Measurements from ENCODE around the gene HDGFL2. TPM values are rescaled to one million over a fixed set of nuclear protein-coding genes. Genes with fewer than 3 reads are reported as not detected.
A peak's percentile ranks its signal among the peaks of the same experiment; 100 is the strongest.

Gene HDGFL2
- total and polyA plus RNA-seq, 2 experiments from 2014 or later, result 123 to 186 TPM

DNA sequence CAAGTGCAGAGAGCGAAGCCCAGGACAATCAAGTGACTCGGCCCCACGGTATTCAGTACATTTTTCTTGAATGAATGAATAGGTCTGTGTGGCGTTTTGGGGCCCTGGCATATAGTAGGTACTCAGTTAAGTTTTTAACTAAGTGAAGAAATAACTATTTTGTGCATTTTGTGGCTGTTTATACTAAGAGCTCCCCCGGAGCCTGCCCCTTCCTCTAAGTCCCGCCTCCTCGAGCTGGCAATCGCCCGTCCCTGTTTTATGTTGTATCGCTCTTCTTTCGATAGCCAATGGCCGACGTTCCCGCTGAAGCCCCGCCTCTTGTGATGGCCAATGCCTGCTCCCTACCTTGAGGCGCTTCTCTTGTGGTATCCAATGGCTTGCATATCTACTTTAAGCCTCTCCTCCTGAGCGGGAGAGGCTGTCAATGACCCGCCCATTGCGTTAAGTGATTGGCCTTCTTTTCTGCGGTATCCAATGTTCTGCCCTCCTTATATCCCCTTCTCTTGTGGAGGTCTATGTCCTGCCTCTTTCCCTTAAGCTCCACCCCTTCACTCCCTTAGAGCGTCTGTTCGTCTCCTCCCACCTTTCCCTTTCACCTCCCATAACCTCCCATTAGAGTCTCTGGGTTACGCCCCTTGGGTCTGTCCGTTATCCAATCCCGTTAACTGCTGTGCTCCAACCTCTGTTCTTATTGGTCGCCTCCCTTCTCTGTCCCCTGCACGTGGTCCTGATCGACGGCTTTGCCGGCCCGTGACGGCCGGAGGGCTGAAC lies 509 bp upstream of the HDGFL2 start:
- Histone ChIP-seq H3K27ac (peak overlapping the region; percentile 78), H3K27me3 (no peaks in the 10 kb centered on the region), H3K4me3 (peak overlapping the region; percentile 91), H3K9me3 (ENCODE audit: low read depth) (no peaks in the 10 kb centered on the region), H3K36me3 (peaks cover 2% of the 10 kb centered on the region), H3K4me1 (ENCODE audit: low read depth) (peaks cover 4% of the 10 kb centered on the region)
- peak; percentile 99 to 100 for DNase-seq (ENCODE audit: low read depth in 1 of 2, low spot score in 1 of 2)
- TF ChIP-seq, protein P1, sequence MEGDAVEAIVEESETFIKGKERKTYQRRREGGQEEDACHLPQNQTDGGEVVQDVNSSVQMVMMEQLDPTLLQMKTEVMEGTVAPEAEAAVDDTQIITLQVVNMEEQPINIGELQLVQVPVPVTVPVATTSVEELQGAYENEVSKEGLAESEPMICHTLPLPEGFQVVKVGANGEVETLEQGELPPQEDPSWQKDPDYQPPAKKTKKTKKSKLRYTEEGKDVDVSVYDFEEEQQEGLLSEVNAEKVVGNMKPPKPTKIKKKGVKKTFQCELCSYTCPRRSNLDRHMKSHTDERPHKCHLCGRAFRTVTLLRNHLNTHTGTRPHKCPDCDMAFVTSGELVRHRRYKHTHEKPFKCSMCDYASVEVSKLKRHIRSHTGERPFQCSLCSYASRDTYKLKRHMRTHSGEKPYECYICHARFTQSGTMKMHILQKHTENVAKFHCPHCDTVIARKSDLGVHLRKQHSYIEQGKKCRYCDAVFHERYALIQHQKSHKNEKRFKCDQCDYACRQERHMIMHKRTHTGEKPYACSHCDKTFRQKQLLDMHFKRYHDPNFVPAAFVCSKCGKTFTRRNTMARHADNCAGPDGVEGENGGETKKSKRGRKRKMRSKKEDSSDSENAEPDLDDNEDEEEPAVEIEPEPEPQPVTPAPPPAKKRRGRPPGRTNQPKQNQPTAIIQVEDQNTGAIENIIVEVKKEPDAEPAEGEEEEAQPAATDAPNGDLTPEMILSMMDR (IDR thresholded peaks at IDR 0.05; ENCODE audit: low read depth, low read length), result no peak

DNA sequence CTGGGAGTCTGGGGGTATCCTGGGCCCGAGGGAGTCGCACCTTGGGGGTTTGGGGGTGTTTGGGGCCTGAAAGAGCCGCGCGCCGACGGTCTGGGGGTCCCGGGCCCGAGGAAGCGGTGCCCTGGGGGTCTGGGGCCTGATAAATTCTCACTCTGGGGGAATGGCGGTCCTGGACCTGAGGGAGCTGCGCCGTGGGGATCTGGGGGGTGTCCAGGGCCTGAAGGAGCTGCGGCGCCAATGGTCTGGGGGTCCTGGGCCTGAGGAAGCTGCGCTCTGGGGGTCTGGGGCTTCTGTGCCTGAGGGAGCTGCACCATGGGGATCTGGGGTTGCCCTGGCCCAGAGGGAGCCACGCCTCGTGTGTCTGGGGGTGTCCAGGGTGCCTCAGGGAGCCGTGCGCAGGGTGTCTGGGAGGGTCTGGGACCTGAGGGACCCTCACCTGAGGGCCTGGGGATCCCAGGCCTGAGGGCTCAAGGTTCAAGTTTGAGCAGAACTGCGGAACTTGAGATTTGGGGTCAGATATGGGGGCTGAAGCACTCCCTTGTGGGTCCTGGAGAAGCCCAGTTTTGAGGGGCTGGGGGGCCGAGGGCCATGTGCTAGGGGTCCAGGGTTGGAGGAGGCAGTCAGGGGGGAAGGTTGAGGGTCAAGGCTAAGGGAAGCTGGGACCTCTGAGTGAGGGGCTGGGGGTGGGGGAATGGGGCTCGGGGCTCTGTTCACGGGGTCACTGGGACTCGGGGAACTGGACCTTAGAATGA lies 1.1 kb downstream of the HDGFL2 start:
- Histone ChIP-seq H3K4me1 (ENCODE audit: low read depth) (peaks cover 4% of the 10 kb centered on the region), H3K4me3 (peak overlapping the region; percentile 91), H3K9me3 (ENCODE audit: low read depth) (no peaks in the 10 kb centered on the region), H3K36me3 (peaks cover 9% of the 10 kb centered on the region), H3K27me3 (no peaks in the 10 kb centered on the region), H3K27ac (peak overlapping the region; percentile 79)
- DNase-seq (ENCODE audit: low read depth in 1 of 2, low spot score in 1 of 2), result no peak
- TF ChIP-seq, protein P1 (IDR thresholded peaks at IDR 0.05; ENCODE audit: low read depth, low read length), result no peak

DNA sequence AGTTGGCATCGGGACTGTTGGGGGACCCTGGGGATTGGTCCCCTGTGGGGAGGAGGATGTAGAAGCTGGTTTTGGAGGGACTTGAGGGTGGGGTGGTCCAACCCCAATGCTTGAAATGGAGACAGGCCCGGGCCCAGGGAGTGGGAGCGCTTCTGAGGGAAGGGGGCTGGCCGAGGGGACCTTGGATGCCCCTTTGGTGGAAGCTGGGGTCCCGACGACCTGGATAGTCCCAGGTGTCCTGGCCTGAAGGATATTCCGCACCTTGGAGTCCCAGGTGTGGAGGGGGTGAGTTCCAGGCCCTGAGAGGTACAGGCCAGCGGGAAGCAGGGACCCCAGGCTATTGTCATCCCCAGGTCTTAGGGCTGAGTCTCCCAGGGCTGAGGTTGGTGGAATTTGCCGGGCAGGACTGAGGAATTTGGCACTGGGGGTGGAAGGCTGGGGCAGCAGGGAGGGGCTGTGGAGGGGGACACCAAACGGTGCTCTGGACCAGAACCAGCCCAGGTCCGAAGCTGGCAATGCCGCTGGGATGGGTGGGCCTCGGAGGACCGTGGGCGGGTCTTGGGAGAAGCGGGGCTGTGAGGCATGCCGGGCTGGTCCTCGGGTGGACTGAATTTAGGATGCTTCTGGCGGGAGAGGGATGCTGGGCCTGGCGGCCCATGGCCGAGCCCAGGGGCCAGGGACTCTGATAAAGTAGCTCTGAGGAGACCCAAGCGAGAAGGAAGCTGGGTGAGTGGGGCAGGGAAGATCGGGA lies 1.8 kb downstream of the HDGFL2 start:
- H3K36me3 ChIP-seq, result peaks cover 9% of the 10 kb centered on the region
- H3K9me3 ChIP-seq (ENCODE audit: low read depth), result no peaks in the 10 kb centered on the region
- TF ChIP-seq, protein P1 (IDR thresholded peaks at IDR 0.05; ENCODE audit: low read depth, low read length), result no peak
- H3K27ac ChIP-seq, result peak overlapping the region; percentile 79
- no peaks in the 10 kb centered on the region for H3K27me3 ChIP-seq
- DNase-seq (ENCODE audit: low read depth in 1 of 2, low spot score in 1 of 2), result peak in 1 of 2 donors; percentile 19
- H3K4me3 ChIP-seq, result peak overlapping the region; percentile 91
- H3K4me1 ChIP-seq (ENCODE audit: low read depth), result peaks cover 4% of the 10 kb centered on the region

DNA sequence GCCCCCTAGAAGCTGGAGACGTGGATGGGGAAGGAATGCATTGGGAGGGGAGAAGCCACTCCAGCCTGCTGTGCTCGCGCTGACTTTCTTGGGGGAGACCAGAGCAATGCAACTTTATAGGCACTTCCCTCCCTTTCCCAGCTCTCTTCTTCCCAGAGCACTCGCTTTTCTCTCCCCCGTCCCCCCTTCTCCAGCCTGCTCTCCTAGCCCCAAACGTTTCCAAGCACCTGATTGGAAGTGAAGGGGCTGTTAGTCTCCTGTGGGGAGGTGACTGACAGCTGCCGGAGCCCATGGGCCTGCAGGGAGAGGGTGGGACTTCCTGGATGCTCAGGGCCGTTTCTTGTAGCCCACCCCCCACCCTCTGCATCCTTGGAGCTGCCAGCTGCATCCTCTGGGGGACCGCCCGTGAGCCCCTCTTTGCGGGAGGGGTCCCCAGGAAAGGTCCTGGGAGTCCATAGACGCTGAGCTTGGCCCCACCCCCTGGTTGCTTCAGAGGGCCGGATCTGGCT lies 2.5 kb downstream of the HDGFL2 start:
- peaks cover 4% of the 10 kb centered on the region for H3K4me1 ChIP-seq (ENCODE audit: low read depth)
- H3K27me3 ChIP-seq, result no peaks in the 10 kb centered on the region
- peak overlapping the region; percentile 91 for H3K4me3 ChIP-seq
- H3K36me3 ChIP-seq, result peaks cover 9% of the 10 kb centered on the region
- H3K9me3 ChIP-seq (ENCODE audit: low read depth), result no peaks in the 10 kb centered on the region
- TF ChIP-seq, protein P1 (IDR thresholded peaks at IDR 0.05; ENCODE audit: low read depth, low read length), result no peak
- H3K27ac ChIP-seq, result peak overlapping the region; percentile 79
- DNase-seq (ENCODE audit: low read depth in 1 of 2, low spot score in 1 of 2), result peak; percentile 72 to 88

Measured in cardiac muscle cell (in vitro differentiated cells and primary cell).